ENCODE results near the gene IFI35. TPM values are rescaled to one million over a fixed set of nuclear protein-coding genes. Genes with fewer than 3 reads are reported as not detected.

IFI35 gene
- total and polyA plus RNA-seq, 9 of the 15 experiments (the other 6 are each of a cell fraction or from before 2014, with no cell fraction given), result 4.4 to 13.1 (median 10.2) TPM

GRCh38 chr17:43018932-43019331 lies 12.3 kb downstream of the IFI35 start:
- no peak overlapping the region for H3K4me3 ChIP-seq
- peaks cover 10% of the 10 kb centered on the region; the same call in 1 of the 2 replicates for H4K20me1 ChIP-seq (replicated peaks; ENCODE audit: control insufficient read depth, insufficient read depth, low read length)
- no peak for FAIRE-seq
- peak overlapping the region; percentile 83; the same call in 1 of the 3 replicates for H3K27ac ChIP-seq (ENCODE audit: extremely low read depth, low read depth, low read length)
- peaks cover 10% of the 10 kb centered on the region for H3K9me1 ChIP-seq (ENCODE audit: control insufficient read depth, insufficient read depth, low read length)
- TF ChIP-seq ZBTB1 (CRISPR knock-in tag; IDR thresholded peaks at IDR 0.05; ENCODE audit: borderline replicate concordance, low read depth), result no peak
- TF ChIP-seq CEBPB (tag; IDR thresholded peaks at IDR 0.05), result peak; percentile 87
- no peak for TF ChIP-seq CEBPG (CRISPR knock-in tag; IDR thresholded peaks at IDR 0.05)
- TF ChIP-seq CEBPG (tag; conservative IDR thresholded peaks at IDR 0.05 in 1 of 2, IDR thresholded peaks at IDR 0.05 in 1 of 2), result peak; percentile 42 to 68; a peak in 3 of 4 replicates
- peak; percentile 32; the same call in 1 of the 2 replicates for TF ChIP-seq SOX6 (IDR thresholded peaks at IDR 0.05)
- POLR2A ChIA-PET, result interaction anchor here (1.2 to 6.7 kb wide), 4 partner anchors 8 to 297 kb away, joined by 3 to 79 read pairs (median 4); no protein-coding TSS in a partner anchor
- no TSS peak for BruUV-seq (replicated peaks)
- in situ Hi-C loops (cut with MboI) (loop anchor here (10.0 kb wide), 1 partner anchor 296 kb away; no protein-coding TSS in a partner anchor), intact Hi-C loops (cut with micrococcal nuclease) (no loop called here)
- H2AFZ ChIP-seq (ENCODE audit: low read depth, low read length), result no peak overlapping the region
- ATAC-seq, result no peak
- no peak for DNase-seq (ENCODE audit: extremely low read depth in 1 of 4, low spot score in 3 of 4)
- peak overlapping the region in 1 of 2 experiments; percentile 30; a peak in 1 of 4 replicates for H3K9ac ChIP-seq (ENCODE audit: insufficient read depth in 1 of 2, low read depth in 2 of 2, low read length in 2 of 2)
- H3K27me3 ChIP-seq (ENCODE audit: control insufficient read depth in 2 of 2, insufficient read depth in 2 of 2, low read length in 2 of 2), result no peaks in the 10 kb centered on the region
- no peaks in the 10 kb centered on the region for H3K9me3 ChIP-seq (replicated peaks; ENCODE audit: control insufficient read depth, insufficient read depth, low read depth, low read length)
- CTCF ChIA-PET (ENCODE audit: low intra/inter-chr PET ratio), result no interaction called here
- H3K4me1 ChIP-seq (replicated peaks in 1 of 2; ENCODE audit: control insufficient read depth in 2 of 2, insufficient read depth in 2 of 2, low read length in 2 of 2), result peaks cover 34 to 53% of the 10 kb centered on the region in 2 experiments
- H3K79me2 ChIP-seq (ENCODE audit: control insufficient read depth, insufficient read depth, low read length), result peaks cover 40% of the 10 kb centered on the region
- 16% methylated on average over 4 of the region's 4 CpGs for WGBS (ENCODE audit: insufficient coverage, low coverage, missing lambda C conversion rate)
- H3K36me3 ChIP-seq (ENCODE audit: control insufficient read depth, insufficient read depth, low read length), result peaks cover 49% of the 10 kb centered on the region; the same call in 2 of the 3 replicates
- H3K4me2 ChIP-seq (ENCODE audit: insufficient read depth, low read length), result peak overlapping the region; percentile 62; the same call in 1 of the 2 replicates
